Right forelimb (tissue), 1 donor: Measurements from ENCODE around the gene CLN6.
"Not testable (repeated sequence)": the region's sequence is repeated elsewhere in the genome, so short reads cannot be mapped to it uniquely, and the experiment has no call there.

Experiments used
- DNase-seq: peaks from one replicate; pipeline ENCODE4 v3.0.0-alpha.2; 2018

The CLN6 gene

GRCh38 chr15:68252925-68253534 is 23.5 kb upstream of the CLN6 start:
- DNase-seq = no peak

- no peak for DNase-seq
Observed at GRCh38 chr15:68249058-68249713, 19.7 kb upstream of the CLN6 start.

GRCh38 chr15:68244235-68244634 is 14.7 kb upstream of the CLN6 start:
- DNase-seq = no peak

GRCh38 chr15:68241088-68241935 is 11.8 kb upstream of the CLN6 start:
- no peak for DNase-seq

DNA sequence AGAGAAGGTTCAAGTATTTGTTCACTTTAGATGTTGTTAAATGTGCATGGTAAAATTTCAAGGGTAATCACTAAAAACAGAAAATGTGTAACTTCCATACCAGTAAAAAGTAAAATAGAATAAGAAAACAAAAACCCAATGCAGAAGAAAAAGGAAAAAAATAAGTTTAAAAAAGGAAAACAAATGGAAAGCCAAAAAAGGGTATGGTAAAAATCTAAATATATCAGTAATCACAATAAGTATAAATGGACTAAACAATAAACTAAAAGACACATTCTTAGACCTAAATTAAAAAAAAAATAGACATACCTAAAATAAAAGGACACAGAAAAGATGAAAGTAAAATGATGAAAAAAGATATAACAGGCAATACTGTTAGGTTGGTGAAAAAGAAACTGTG is 9.5 kb upstream of the CLN6 start:
- no peak for DNase-seq

DNA sequence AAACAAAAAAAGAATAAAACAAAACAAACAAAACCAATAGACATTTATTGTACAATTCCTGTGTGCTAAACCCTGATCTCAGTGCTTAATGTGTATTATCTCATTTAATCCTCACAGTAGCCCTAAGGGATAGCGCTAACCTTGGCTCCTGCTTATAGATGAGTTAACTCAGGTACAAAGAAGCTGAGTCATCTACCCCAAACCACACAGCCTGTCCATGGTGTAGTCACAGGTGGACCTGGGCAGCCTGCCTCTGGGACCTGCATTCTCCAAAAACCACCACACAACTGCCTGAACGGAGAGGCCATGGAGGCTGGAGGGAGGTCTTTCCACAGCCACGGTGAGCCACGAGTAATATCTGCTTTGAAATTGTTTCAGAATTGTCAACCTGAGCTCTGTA is 5.5 kb upstream of the CLN6 start:
- no peak for DNase-seq

DNA sequence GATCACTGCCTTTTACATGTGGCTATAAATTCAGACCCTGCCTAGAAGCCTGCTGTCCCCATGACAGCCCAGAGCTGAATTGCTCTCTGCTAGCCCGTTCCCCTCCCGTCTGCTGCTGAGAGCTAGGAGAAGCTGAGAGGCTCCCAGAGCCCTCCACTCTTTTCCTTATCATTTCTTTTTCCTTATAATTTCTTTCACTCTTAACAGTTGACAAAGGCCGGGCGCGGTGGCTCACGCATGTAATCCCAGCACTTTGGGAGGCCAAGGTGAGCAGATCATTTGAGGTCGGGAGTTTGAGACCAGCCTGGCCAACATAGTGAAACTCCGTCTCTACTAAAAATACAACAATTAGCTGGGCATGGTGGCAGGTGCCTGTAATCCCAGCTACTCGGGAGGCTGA is 5.0 kb upstream of the CLN6 start:
- not testable (repeated sequence) for DNase-seq

DNA sequence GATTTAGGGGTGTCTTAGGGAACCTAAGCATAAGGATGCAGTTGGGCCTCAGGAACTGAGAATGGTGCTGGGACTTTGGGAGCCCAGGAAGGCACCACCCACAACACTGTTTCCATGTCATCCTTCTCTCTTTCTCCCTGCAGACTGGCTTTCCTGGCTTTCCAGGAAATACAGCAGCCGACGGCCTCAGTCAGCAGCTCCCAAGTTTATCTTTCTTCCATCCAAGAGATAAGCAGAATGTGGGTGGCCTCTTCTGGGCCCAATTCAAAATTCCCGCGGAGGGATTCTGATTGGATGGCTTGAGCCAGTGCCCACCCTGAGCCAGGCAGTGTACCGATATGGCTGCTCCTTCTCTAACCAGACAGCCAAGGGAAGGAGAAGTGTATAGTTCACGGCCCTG is 4.5 kb upstream of the CLN6 start:
- no peak for DNase-seq

DNA sequence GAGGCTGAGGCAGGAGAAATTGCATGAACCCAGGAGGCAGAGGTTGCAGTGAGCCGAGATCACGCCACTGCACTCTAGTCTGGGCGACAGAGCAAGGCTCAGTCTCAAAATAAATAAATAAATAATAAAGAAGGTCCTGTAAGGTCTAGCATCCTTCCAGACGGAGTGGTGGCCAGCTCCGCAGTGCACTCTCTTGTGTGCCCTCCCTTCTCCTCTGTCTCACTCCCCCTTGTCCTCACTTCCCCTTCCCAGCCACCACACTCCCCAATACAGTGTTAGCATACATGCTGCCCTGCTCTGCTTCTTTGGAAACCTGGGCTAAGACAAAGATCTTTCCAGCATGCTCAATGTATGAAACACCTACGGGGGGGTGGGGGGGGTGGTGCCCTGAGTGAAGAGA is 3.4 kb upstream of the CLN6 start:
- no peak for DNase-seq

DNA sequence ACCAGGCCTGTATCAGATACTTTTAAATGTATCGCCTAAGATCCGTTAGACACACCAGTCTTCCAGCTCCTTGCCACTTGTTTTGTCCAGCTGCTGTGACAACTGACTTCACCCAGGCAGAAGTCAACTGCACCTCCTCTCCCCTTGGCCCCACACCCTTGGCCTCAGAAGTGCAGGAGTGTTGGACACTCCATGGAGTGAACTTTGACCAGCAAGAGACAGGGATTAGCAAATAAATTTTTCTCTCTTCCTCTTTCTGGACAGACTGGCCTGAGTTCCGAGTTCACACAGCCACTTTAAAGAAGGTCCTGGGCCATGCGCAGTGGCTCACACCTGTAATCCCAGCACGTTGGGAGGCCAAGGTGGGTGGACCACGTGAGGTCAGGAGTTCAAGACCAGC is 2.9 kb upstream of the CLN6 start:
- no peak for DNase-seq

GRCh38 chr15:68231102-68231818 is 1.7 kb upstream of the CLN6 start:
- no peak for DNase-seq

DNA sequence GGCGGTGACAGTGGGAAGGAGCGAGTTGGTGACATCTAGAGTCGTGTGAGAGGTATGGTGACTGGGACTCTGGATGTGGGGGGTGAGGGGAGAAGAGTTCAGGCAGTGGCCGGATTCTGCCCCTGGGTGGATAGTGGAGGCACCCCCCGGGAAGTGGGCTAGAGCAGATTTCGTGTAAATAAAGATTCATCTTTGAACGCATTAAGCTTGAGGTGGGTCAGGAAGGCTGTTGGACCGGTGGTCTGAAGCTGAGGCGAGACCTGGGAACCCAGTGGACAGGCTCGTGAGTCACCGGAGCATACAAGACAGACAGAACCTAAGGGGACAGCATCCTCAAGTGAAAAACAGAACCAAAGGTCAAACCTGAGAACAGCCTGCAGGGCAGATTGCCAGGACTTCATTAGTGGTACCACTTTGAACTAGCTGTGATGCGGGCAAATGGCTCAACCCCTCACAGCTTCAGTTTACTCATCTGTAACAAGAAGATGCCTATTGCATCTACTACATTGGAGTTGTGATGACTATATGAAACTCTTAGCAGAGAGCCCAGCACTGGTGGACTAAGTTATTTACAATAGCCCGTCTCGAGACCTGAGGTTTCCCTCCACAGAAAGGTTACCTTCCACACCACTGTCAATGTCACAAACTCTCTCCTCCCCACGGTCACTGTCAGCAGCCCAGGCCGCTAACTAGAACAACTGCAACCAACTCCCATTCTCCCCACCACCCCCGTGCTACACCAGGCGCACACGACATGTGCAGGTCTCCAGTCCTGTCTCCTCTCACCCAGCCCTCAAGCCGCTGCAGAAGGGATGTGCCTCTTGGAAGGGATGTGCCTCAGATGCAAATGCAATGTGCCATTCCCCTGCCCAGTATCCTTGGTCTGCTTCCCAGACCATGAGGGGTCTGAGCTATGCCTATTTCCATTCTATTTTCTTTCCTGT is 901 bp upstream of the CLN6 start:
- DNase-seq = no peak

GRCh38 chr15:68228971-68229385 is 550 bp downstream of the CLN6 start:
- DNase-seq = peak; percentile 64

DNA sequence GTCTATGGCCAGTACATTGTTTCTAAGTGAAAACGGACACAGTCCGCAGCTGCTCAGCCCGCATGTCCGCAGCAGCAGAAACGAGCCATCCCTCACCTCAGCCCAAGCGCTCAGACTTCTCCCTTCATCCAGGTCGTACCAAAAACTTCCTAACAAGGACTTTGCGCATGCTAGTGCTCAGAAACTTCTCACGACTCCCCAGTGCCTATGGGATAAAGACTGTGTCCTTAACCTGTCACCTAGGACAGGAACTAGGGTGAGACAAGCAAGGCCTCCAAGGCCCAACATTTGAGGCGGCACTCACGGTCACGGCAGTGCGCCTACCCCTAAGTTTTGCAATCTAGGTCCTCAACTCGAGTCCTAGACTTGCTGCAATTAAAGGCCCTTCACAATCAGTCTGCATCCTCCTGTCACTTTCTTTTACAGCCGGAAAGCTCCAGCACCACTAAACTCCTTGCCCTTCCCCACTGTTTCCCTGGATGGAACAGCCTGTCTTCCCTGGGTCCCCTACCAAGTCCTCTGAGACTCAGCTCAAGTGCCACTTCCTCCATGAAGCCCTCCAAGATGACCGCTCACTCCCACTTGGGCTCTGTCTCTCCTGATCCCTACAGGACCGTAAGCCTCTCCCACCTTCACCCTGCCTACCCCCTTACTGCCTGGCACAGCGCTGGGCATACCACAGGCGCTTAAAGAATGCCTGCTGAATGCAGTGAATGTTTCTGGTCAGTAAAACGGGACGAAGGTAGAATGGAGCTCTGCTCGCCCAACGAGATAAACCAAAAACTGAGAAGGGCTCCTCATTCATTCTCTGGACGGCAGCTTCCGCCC is 1.2 kb downstream of the CLN6 start:
- DNase-seq = no peak

DNA sequence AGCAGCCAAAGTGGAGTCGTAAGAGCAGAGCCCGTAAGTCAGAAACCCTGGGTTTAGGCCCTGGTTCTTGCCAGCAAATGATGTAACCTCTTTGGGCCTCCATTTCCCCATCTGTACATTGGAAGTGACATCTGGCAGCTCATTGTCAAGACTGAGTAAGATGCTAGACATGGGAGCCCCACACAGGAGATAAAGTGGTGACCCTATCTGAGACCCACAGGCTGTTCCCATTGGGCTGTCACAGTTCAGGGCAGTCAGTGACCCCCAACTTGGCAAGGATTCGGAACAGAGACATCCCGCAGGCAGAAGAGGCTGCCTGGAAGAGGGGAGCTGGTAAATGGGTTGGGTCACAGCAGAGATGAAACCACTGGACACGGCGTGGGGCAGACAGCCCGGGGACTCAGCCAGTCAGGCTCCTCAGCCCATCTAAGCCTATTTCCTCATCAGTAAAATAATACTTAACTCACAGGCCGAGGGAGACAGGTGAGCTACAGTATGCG is 1.8 kb downstream of the CLN6 start:
- no peak for DNase-seq

DNA sequence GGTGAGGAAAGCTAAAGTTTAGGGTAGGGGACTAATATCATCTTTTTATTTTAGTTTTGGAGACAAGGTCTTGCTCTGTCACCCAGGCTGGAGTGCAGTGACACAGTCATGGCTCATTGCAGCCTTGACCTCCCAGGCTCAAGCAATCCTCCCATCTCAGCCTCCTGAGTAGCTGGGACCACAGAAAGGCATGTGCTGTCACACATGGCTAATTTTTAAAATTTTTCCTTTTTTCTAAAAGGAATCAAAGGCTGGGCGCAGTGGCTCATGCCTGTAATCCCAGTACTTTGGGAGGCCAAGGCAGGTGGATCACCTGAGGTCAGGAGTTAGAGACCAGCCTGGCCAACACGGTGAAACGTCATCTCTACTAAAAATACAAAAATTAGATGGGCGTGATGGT is 4.1 kb downstream of the CLN6 start:
- DNase-seq = not testable (repeated sequence)

- DNase-seq = no peak
Observed at GRCh38 chr15:68224546-68225250, 4.8 kb downstream of the CLN6 start.

DNA sequence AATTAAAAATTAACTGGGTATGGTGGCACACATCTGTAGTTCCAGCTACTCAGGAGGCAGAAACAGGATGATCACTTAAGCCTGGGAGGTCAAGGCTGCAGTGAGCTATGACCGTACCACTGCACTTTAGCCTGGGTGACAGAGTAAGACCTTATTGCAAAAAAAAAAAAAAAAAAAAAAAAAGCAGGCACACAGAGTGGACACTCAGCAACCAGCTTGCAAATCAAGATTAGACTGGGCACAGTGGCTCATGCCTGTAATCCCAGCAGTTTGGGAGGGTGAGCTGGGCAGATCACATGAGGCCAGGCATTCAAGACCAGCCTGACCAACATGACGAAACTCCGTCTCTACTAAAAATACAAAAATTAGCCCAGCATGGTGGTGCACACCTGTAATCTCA is 5.4 kb downstream of the CLN6 start:
- DNase-seq = no peak

- no peak for DNase-seq
Observed at GRCh38 chr15:68223171-68223570, 6.4 kb downstream of the CLN6 start.

- DNase-seq = not testable (repeated sequence)
Observed at GRCh38 chr15:68222432-68222743, 7.1 kb downstream of the CLN6 start.
